GM23248 (cell line): ENCODE results near the gene FSIP2. TPM values are rescaled to one million over a fixed set of nuclear protein-coding genes. Genes with fewer than 3 reads are reported as not detected.

ENCODE experiments used
- DNase-seq: peaks from one replicate; pipeline ENCODE4 v3.0.0-alpha.2; 2015
- H2AFZ ChIP-seq: fragments of 200-600 bp; sonication (generic); 2 replicates; pipeline ENCODE4 v1.6.1; 2016; ENCODE audit warnings: antibody characterized with exemption
- H3F3A ChIP-seq: fragments of 200-600 bp; sonication (generic); 2 replicates; pipeline ENCODE4 v1.6.1; 2016; ENCODE audit warnings: mild to moderate bottlenecking, antibody characterized with exemption, mixed run types; ENCODE audit not compliant: insufficient read depth
- H3K27ac ChIP-seq: fragments of 200-600 bp; sonication (generic); 2 replicates; pipeline ENCODE4 v1.5.1; 2016; ENCODE audit warnings: mild to moderate bottlenecking
- H3K27me3 ChIP-seq: fragments of 200-600 bp; sonication (generic); replicated peaks from 2 replicates; pipeline ENCODE4 v1.6.1; 2016; ENCODE audit warnings: mild to moderate bottlenecking; ENCODE audit not compliant: insufficient read depth
- H3K36me3 ChIP-seq: fragments of 200-600 bp; sonication (generic); 2 replicates; pipeline ENCODE4 v1.6.1; 2016; ENCODE audit warnings: low read depth, mild to moderate bottlenecking
- H3K4me1 ChIP-seq: fragments of 200-600 bp; sonication (generic); 2 replicates; pipeline ENCODE4 v1.6.1; 2016; ENCODE audit warnings: mild to moderate bottlenecking; ENCODE audit not compliant: insufficient read depth
- H3K4me2 ChIP-seq: fragments of 200-600 bp; sonication (generic); one replicate; pipeline ENCODE4 v1.6.1; 2016; ENCODE audit warnings: mild to moderate bottlenecking; ENCODE audit not compliant: unreplicated experiment
- H3K4me3 ChIP-seq: fragments of 200-600 bp; sonication (generic); 2 replicates; pipeline ENCODE4 v1.5.1; 2016; ENCODE audit warnings: mild to moderate bottlenecking
- H3K79me2 ChIP-seq: fragments of 200-600 bp; sonication (generic); 2 replicates; pipeline ENCODE4 v1.6.1; 2016; ENCODE audit warnings: mild to moderate bottlenecking; ENCODE audit not compliant: insufficient read depth
- H3K9ac ChIP-seq: fragments of 200-600 bp; sonication (generic); 2 replicates; pipeline ENCODE4 v1.6.1; 2016; ENCODE audit warnings: mild to moderate bottlenecking
- H3K9me2 ChIP-seq: fragments of 200-600 bp; sonication (generic); 2 replicates; pipeline ENCODE4 v1.6.1; 2016; ENCODE audit warnings: mixed run types, mild to moderate bottlenecking, moderate library complexity; ENCODE audit not compliant: insufficient read depth
- H3K9me3 ChIP-seq: fragments of 200-600 bp; sonication (generic); one replicate; pipeline ENCODE4 v1.6.1; 2017; ENCODE audit warnings: low read depth
- H4K20me1 ChIP-seq: fragments of 200-600 bp; sonication (generic); 2 replicates; pipeline ENCODE4 v1.6.0; 2016; ENCODE audit not compliant: insufficient read depth
- EZH2 ChIP-seq: fragments of 200-600 bp; sonication (generic); IDR thresholded peaks from 2 replicates; pipeline ENCODE4 v1.6.1; 2018; ENCODE audit warnings: antibody characterized with exemption, mild to moderate bottlenecking; ENCODE audit not compliant: insufficient read depth, poor library complexity, severe bottlenecking
- EZH2phosphoT487 ChIP-seq: fragments of 200-600 bp; sonication (generic); IDR thresholded peaks from 2 replicates; pipeline ENCODE4 v1.6.1; 2018; ENCODE audit warnings: antibody characterized with exemption, moderate library complexity, mild to moderate bottlenecking, low read depth; ENCODE audit not compliant: insufficient read depth
- WGBS, 2 experiments: methylation state at CpG; one replicate each; pipeline ENCODE4 v1.1.6; 2015 to 2017; ENCODE audit warnings: low lambda C conversion rate in 2 of 2, low coverage in 1 of 2; ENCODE audit errors: missing lambda C conversion rate in 2 of 2; 5-methylcytosine and 5-hydroxymethylcytosine counted together
- in situ Hi-C: fragments of 300-500 bp; cut with MboI; formaldehyde crosslinking; loops from 2 replicates; pipeline ENCODE4 v1.15.0; 2020
- polyA plus RNA-seq: library from polyadenylated mRNA; unstranded; fragments of >200 nt; fragmentation: Nextera tagmentation; extraction: Ambion mirVana; gene quantifications from 2 replicates; pipeline ENCODE4 v1.2.1, GENCODE V29; 2016
- total RNA-seq: library from RNA; depleted of rRNA; stranded (reverse); fragments of >200 nt; shearing (Covaris generic); gene quantifications from 2 replicates; pipeline ENCODE4 v1.2.3, GENCODE V29; 2014

The FSIP2 gene
- total and polyA plus RNA-seq, 2 experiments from 2014 or later, result not detected

GRCh38 chr2:185734658-185735057 is 3.9 kb upstream of the FSIP2 start:
- Histone ChIP-seq H3K4me3 (no peak overlapping the region), H3K9me3 (no peaks in the 10 kb centered on the region), H3K4me1 (no peaks in the 10 kb centered on the region), H3K27ac (no peak overlapping the region), H4K20me1 (no peaks in the 10 kb centered on the region), H3F3A (no peaks in the 10 kb centered on the region), H3K27me3 (no peaks in the 10 kb centered on the region), H3K9ac (no peak overlapping the region), H3K36me3 (no peaks in the 10 kb centered on the region), H3K9me2 (0 out of 2 replicates have a peak, but pooled peaks cover 5% of the 10 kb centered on the region), H2AFZ (no peak overlapping the region), H3K79me2 (no peaks in the 10 kb centered on the region), H3K4me2 (no peak overlapping the region)
- 8 to 9% methylated on average over 1 of the region's 1 CpG for WGBS, 2 experiments
- DNase-seq, result no peak
- in situ Hi-C loops, result no loop called here
- TF ChIP-seq EZH2, result no peak
- TF ChIP-seq EZH2phosphoT487, result no peak

DNA sequence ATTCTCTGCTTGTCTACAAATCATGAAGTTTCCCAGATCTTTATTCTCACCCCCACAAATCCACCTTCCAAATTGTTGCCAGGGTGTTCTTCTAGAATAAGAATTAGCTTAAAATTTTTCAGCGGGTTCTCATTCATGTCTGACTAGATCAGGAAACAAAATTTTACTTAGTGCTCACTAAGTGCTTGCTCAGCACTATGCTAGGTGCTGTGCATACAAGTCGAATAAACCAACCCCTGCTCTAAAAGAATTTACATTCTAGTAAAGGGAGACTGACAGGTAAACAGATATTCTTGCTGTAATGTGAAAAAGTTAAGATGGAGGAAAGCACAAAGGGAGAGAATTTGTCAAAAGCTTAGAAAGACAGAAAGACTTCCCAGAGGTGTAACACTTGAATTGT is 2.4 kb upstream of the FSIP2 start:
- H3K9me3 ChIP-seq, result no peaks in the 10 kb centered on the region
- H2AFZ ChIP-seq, result no peak overlapping the region
- H3K27me3 ChIP-seq, result no peaks in the 10 kb centered on the region
- DNase-seq, result no peak
- H3K4me3 ChIP-seq, result no peak overlapping the region
- H3K9ac ChIP-seq, result no peak overlapping the region
- no peaks in the 10 kb centered on the region for H4K20me1 ChIP-seq
- no peaks in the 10 kb centered on the region for H3K9me2 ChIP-seq
- in situ Hi-C loops, result no loop called here
- no peak overlapping the region for H3K27ac ChIP-seq
- WGBS, 2 experiments, result 37 to 52% methylated on average over 2 of the region's 2 CpGs
- H3K4me1 ChIP-seq, result no peaks in the 10 kb centered on the region
- no peaks in the 10 kb centered on the region for H3F3A ChIP-seq
- H3K79me2 ChIP-seq, result no peaks in the 10 kb centered on the region
- H3K36me3 ChIP-seq, result no peaks in the 10 kb centered on the region
- TF ChIP-seq EZH2phosphoT487 (no peak), EZH2 (no peak)
- H3K4me2 ChIP-seq, result no peak overlapping the region

GRCh38 chr2:185745864-185746859 is 7.6 kb downstream of the FSIP2 start:
- Histone ChIP-seq H3K36me3 (no peaks in the 10 kb centered on the region), H3K79me2 (no peaks in the 10 kb centered on the region), H2AFZ (no peak overlapping the region), H3K9me2 (no peaks in the 10 kb centered on the region), H3K9ac (no peak overlapping the region), H3K27ac (no peak overlapping the region), H4K20me1 (no peaks in the 10 kb centered on the region), H3K9me3 (no peaks in the 10 kb centered on the region), H3F3A (no peaks in the 10 kb centered on the region), H3K4me2 (no peak overlapping the region), H3K4me1 (no peaks in the 10 kb centered on the region), H3K27me3 (no peaks in the 10 kb centered on the region), H3K4me3 (no peak overlapping the region)
- in situ Hi-C loops, result no loop called here
- no peak for TF ChIP-seq EZH2
- no peak for TF ChIP-seq EZH2phosphoT487
- 68 to 73% methylated on average over 5 of the region's 5 CpGs for WGBS, 2 experiments
- DNase-seq, result no peak

- H3K9me2 ChIP-seq, result no peaks in the 10 kb centered on the region; the same call in none of the 2 replicates
- H3K4me1 ChIP-seq, result no peaks in the 10 kb centered on the region
- no peak overlapping the region for H3K9ac ChIP-seq
- in situ Hi-C loops, result no loop called here
- H3K79me2 ChIP-seq, result no peaks in the 10 kb centered on the region
- H3K27me3 ChIP-seq, result no peaks in the 10 kb centered on the region
- H4K20me1 ChIP-seq, result no peaks in the 10 kb centered on the region
- H3K4me3 ChIP-seq, result no peak overlapping the region
- no peaks in the 10 kb centered on the region for H3K36me3 ChIP-seq
- H2AFZ ChIP-seq, result no peak overlapping the region
- H3K9me3 ChIP-seq, result no peaks in the 10 kb centered on the region
- H3F3A ChIP-seq, result no peaks in the 10 kb centered on the region
- no peak overlapping the region for H3K27ac ChIP-seq
- H3K4me2 ChIP-seq, result no peak overlapping the region
- TF ChIP-seq EZH2 (no peak), EZH2phosphoT487 (no peak)
- DNase-seq, result no peak
Measured at GRCh38 chr2:185757356-185757755, 18.8 kb downstream of the FSIP2 start.
